Measurements from ENCODE around the gene MFN2. TPM values are rescaled to one million over a fixed set of nuclear protein-coding genes. Genes with fewer than 3 reads are reported as not detected.

MFN2 gene
- total and polyA plus RNA-seq, 4 donors, result 17.2 to 87.8 (median 43.2) TPM

GRCh38 chr1:12015499-12015898, 35.3 kb downstream of the MFN2 start:
- no peak for DNase-seq (ENCODE audit: low spot score)
- Histone ChIP-seq H3K4me1 (ENCODE audit: control insufficient read depth in 4 of 4, insufficient read depth in 4 of 4, low read length in 3 of 4) (peaks cover 0 to 9% (median 6%) of the 10 kb centered on the region in 4 donors), H3K9ac (ENCODE audit: low read depth in 1 of 2, low read length in 2 of 2) (no peak overlapping the region), H3K27me3 (ENCODE audit: control insufficient read depth in 4 of 4, insufficient read depth in 4 of 4, low read length in 3 of 4) (no peaks in the 10 kb centered on the region), H3K27ac (ENCODE audit: low read depth in 1 of 2, low read length in 2 of 2) (no peak overlapping the region), H3K9me3 (ENCODE audit: control insufficient read depth in 4 of 4, low read length in 3 of 4) (no peaks in the 10 kb centered on the region), H3K36me3 (ENCODE audit: control insufficient read depth in 4 of 4, insufficient read depth in 3 of 4, low read depth in 1 of 4, low read length in 3 of 4) (peaks cover 6 to 31% (median 25%) of the 10 kb centered on the region in 4 donors), H3K4me3 (ENCODE audit: low read depth in 1 of 3, low read length in 3 of 3) (no peak overlapping the region)
- TF ChIP-seq HNF4G (IDR thresholded peaks at IDR 0.05), result no peak
- no peak for TF ChIP-seq ATF3 (IDR thresholded peaks at IDR 0.05)
- no peak for TF ChIP-seq FOXA2 (IDR thresholded peaks at IDR 0.05)
- TF ChIP-seq CTCF (IDR thresholded peaks at IDR 0.05; ENCODE audit: low read depth, low read length, missing input control), result no peak
- TF ChIP-seq REST (IDR thresholded peaks at IDR 0.05), result no peak
- TF ChIP-seq SP1 (IDR thresholded peaks at IDR 0.05), result no peak
- no peak for TF ChIP-seq RXRA (IDR thresholded peaks at IDR 0.05)
- no peak for TF ChIP-seq NR2F2 (IDR thresholded peaks at IDR 0.05)
- no peak for TF ChIP-seq RAD21 (IDR thresholded peaks at IDR 0.05)
- no peak for TF ChIP-seq TAF1 (conservative IDR thresholded peaks at IDR 0.05)
- TF ChIP-seq FOXA1 (IDR thresholded peaks at IDR 0.05), result no peak
- no peak for TF ChIP-seq YY1 (IDR thresholded peaks at IDR 0.05)
- TF ChIP-seq GABPA (IDR thresholded peaks at IDR 0.05 in 1 of 2, conservative IDR thresholded peaks at IDR 0.05 in 1 of 2), result no peak
- TF ChIP-seq MAX (IDR thresholded peaks at IDR 0.05), result no peak
- no peak for TF ChIP-seq ZBTB33 (IDR thresholded peaks at IDR 0.05)
- no peak for TF ChIP-seq EGR1 (IDR thresholded peaks at IDR 0.05; ENCODE audit: low read depth in 2 of 2)
- no peak for TF ChIP-seq JUND (IDR thresholded peaks at IDR 0.05)
- TF ChIP-seq HNF4A (conservative IDR thresholded peaks at IDR 0.05), result no peak
- 92% methylated on average over 9 of the region's 9 CpGs for WGBS

Measured in liver (tissue), 9 donors.